HL-60 (cell line): ENCODE data around the gene TENM3.

Experiments used
- DNase-seq, 2 experiments: peaks; one replicate each; pipeline ENCODE4 v3.0.0-alpha.2; 2010 to 2020; ENCODE audit warnings: low read depth in 1 of 2, low spot score in 1 of 2
- H3K27ac ChIP-seq: fragments of 250-450 bp; sonication (Bioruptor Pico); replicated peaks from 2 replicates; pipeline ENCODE4 v1.5.1; 2020; ENCODE audit warnings: mild to moderate bottlenecking, moderate library complexity
- H3K27me3 ChIP-seq: fragments of 250-450 bp; sonication (Bioruptor Pico); 2 replicates; pipeline ENCODE4 v1.5.1; 2021; ENCODE audit warnings: mild to moderate bottlenecking, moderate library complexity; ENCODE audit not compliant: insufficient read depth, poor library complexity, severe bottlenecking
- H3K4me3 ChIP-seq: replicated peaks from 2 replicates; pipeline ENCODE4 v1.5.1; 2011; ENCODE audit warnings: mild to moderate bottlenecking, control low read depth, low read length; ENCODE audit not compliant: insufficient read depth
- CTCF ChIP-seq: IDR thresholded peaks from one replicate; pipeline ENCODE4 v1.5.1; 2011; ENCODE audit warnings: low read length, control low read depth, inconsistent platforms; ENCODE audit not compliant: insufficient read depth
- GABPA ChIP-seq: IDR thresholded peaks from 2 replicates; pipeline ENCODE4 v1.6.1; 2012; ENCODE audit warnings: low read depth
- POLR2AphosphoS5 ChIP-seq: IDR thresholded peaks from 2 replicates; pipeline ENCODE4 v1.6.1; 2012; ENCODE audit warnings: low read depth
- SPI1 ChIP-seq: IDR thresholded peaks from 2 replicates; pipeline ENCODE4 v1.6.1; 2012; ENCODE audit warnings: low read depth, mild to moderate bottlenecking, borderline replicate concordance
- TF ChIP-seq, protein P1 (sequence below): IDR thresholded peaks from 2 replicates; pipeline ENCODE4 v1.6.1; 2012; ENCODE audit warnings: low read depth; ENCODE audit not compliant: insufficient replicate concordance

The TENM3 gene

DNA sequence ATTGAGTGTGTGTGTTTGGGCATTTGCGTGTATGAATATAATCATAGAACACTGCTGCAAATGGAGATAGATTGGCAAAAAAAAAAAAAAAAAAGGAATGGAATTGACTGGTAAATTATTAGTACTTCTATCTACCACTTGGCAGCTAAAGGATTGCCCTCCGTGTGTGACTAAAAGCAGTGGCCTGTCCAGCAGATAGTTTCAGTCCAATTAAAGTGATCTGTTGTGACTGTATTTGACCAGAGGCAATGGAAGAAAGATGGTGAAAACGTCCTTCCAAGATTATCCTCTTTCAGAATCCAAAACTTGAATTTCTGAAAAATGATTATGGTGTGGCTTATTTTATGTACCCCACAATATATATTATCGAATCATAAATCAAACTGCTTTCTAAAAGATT, 19.5 kb upstream of the TENM3 start:
- no peak for DNase-seq
- TF ChIP-seq GABPA (no peak), POLR2AphosphoS5 (no peak), CTCF (no peak), SPI1 (no peak)
- TF ChIP-seq, protein P1, sequence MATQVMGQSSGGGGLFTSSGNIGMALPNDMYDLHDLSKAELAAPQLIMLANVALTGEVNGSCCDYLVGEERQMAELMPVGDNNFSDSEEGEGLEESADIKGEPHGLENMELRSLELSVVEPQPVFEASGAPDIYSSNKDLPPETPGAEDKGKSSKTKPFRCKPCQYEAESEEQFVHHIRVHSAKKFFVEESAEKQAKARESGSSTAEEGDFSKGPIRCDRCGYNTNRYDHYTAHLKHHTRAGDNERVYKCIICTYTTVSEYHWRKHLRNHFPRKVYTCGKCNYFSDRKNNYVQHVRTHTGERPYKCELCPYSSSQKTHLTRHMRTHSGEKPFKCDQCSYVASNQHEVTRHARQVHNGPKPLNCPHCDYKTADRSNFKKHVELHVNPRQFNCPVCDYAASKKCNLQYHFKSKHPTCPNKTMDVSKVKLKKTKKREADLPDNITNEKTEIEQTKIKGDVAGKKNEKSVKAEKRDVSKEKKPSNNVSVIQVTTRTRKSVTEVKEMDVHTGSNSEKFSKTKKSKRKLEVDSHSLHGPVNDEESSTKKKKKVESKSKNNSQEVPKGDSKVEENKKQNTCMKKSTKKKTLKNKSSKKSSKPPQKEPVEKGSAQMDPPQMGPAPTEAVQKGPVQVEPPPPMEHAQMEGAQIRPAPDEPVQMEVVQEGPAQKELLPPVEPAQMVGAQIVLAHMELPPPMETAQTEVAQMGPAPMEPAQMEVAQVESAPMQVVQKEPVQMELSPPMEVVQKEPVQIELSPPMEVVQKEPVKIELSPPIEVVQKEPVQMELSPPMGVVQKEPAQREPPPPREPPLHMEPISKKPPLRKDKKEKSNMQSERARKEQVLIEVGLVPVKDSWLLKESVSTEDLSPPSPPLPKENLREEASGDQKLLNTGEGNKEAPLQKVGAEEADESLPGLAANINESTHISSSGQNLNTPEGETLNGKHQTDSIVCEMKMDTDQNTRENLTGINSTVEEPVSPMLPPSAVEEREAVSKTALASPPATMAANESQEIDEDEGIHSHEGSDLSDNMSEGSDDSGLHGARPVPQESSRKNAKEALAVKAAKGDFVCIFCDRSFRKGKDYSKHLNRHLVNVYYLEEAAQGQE = no peak
- no peaks in the 10 kb centered on the region for H3K27me3 ChIP-seq
- H3K27ac ChIP-seq = no peak overlapping the region
- no peak overlapping the region for H3K4me3 ChIP-seq

- TF ChIP-seq POLR2AphosphoS5 = no peak
- no peak for TF ChIP-seq GABPA
- no peak for TF ChIP-seq SPI1
- TF ChIP-seq, protein P1 = no peak
- TF ChIP-seq CTCF = no peak
- H3K4me3 ChIP-seq = no peak overlapping the region
- no peak for DNase-seq
- H3K27me3 ChIP-seq = no peaks in the 10 kb centered on the region
- no peak overlapping the region for H3K27ac ChIP-seq
These were observed 18.9 kb upstream of the TENM3 start for GRCh38 chr4:182224192-182224850.

GRCh38 chr4:182225257-182225852, 17.8 kb upstream of the TENM3 start:
- Histone ChIP-seq H3K27ac (no peak overlapping the region), H3K27me3 (no peaks in the 10 kb centered on the region), H3K4me3 (no peak overlapping the region)
- no peak for TF ChIP-seq CTCF
- peak; percentile 51; the same call in 1 of the 2 replicates for TF ChIP-seq SPI1
- no peak for DNase-seq

DNA sequence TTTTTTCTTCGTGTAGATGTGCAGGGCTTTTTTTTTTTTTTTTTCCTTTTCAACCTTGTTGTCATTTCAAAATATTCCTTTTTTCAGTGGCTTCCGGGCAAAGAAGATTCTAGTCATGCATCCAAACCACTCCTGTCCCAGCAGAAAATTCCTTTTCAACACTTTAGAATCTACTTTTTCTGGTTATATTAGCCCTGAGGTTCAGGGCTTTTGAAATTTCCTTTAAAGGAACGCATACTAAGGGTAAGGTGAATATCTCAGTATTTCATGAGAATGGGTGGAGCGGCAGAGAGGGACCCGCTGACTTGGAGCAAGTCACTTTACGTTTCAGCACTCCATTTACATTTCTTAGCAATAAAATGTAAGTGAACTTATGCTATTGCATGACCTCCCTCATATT, 15.6 kb upstream of the TENM3 start:
- Histone ChIP-seq H3K27ac (no peak overlapping the region), H3K4me3 (no peak overlapping the region), H3K27me3 (no peaks in the 10 kb centered on the region)
- TF ChIP-seq, protein P1 = no peak
- TF ChIP-seq GABPA (no peak), SPI1 (no peak), POLR2AphosphoS5 (no peak), CTCF (no peak)
- no peak for DNase-seq
